IMR-90 (cell line): ENCODE measurements around the gene SH3TC1. TPM values are rescaled to one million over a fixed set of nuclear protein-coding genes. Genes with fewer than 3 reads are reported as not detected.

Source experiments
- ATAC-seq: fragments of 200-7000 bp; cut with Tn5 transposase; 2 replicates; pipeline ENCODE4 v1.9.1; 2020; ENCODE audit warnings: low read depth, mild to moderate bottlenecking, moderate library complexity
- BruUV-seq: library from RNA; stranded (reverse); fragments of 400-500 nt; replicated peaks from 2 replicates; lab custom pipeline; 2021; lab: Mats Ljungman, UMichigan
- CTCF ChIA-PET: fragments of 300-600 bp; formaldehyde crosslinking; extraction: SDS; loops from one replicate; lab custom pipeline; 2021; ENCODE audit warnings: antibody characterized with exemption; lab: Yijun Ruan, JAX
- POLR2A ChIA-PET: fragments of 300-600 bp; sonication (Branson Sonifier 250); formaldehyde crosslinking; loops from one replicate; lab custom pipeline; 2022; ENCODE audit warnings: antibody characterized with exemption; ENCODE audit not compliant: unreplicated experiment; lab: Charles Lee
- DNase-seq: peaks from one replicate; pipeline ENCODE4 v3.0.0; 2013
- H2AFZ ChIP-seq: replicated peaks from 2 replicates; pipeline ENCODE3; 2013; ENCODE audit warnings: low read length, mild to moderate bottlenecking; ENCODE audit not compliant: poor library complexity
- H2AK5ac ChIP-seq: 2 replicates; pipeline ENCODE4 v1.6.1; 2013; ENCODE audit warnings: low read depth, low read length, inconsistent platforms
- H2AK9ac ChIP-seq: replicated peaks from 2 replicates; pipeline ENCODE3; 2013; ENCODE audit warnings: mild to moderate bottlenecking, low read depth, low read length, moderate library complexity; ENCODE audit not compliant: poor library complexity
- H2BK120ac ChIP-seq: 2 replicates; pipeline ENCODE4 v1.6.1; 2013; ENCODE audit warnings: low read depth, low read length, inconsistent platforms
- H2BK15ac ChIP-seq: 3 replicates; pipeline ENCODE4 v1.6.1; 2013; ENCODE audit warnings: low read depth, low read length, inconsistent platforms
- H2BK20ac ChIP-seq: 2 replicates; pipeline ENCODE4 v1.6.1; 2013; ENCODE audit warnings: low read depth, mild to moderate bottlenecking, inconsistent platforms, low read length, moderate library complexity
- H2BK5ac ChIP-seq: 2 replicates; pipeline ENCODE4 v1.6.1; 2013; ENCODE audit warnings: mild to moderate bottlenecking, low read depth, low read length, inconsistent platforms; ENCODE audit not compliant: poor library complexity, severe bottlenecking
- H3K14ac ChIP-seq: replicated peaks from 2 replicates; pipeline ENCODE4 v1.6.1; 2013; ENCODE audit warnings: low read depth, low read length, inconsistent platforms
- H3K18ac ChIP-seq: 2 replicates; pipeline ENCODE4 v1.6.1; 2013; ENCODE audit warnings: low read depth, low read length, control low read depth
- H3K23ac ChIP-seq: 2 replicates; pipeline ENCODE4 v1.6.1; 2013; ENCODE audit warnings: low read depth, low read length, inconsistent platforms
- H3K27ac ChIP-seq: 2 replicates; pipeline ENCODE4 v1.5.1; 2013; ENCODE audit warnings: mild to moderate bottlenecking, control low read depth, low read length; ENCODE audit not compliant: insufficient read depth
- H3K27me3 ChIP-seq: 2 replicates; pipeline ENCODE4 v1.6.1; 2013; ENCODE audit warnings: low read length; ENCODE audit not compliant: control insufficient read depth, insufficient read depth
- H3K36me3 ChIP-seq: 2 replicates; pipeline ENCODE4 v1.6.1; 2013; ENCODE audit warnings: low read length, mixed read lengths; ENCODE audit not compliant: control insufficient read depth, insufficient read depth
- H3K4ac ChIP-seq: 2 replicates; pipeline ENCODE4 v1.6.1; 2013; ENCODE audit warnings: low read depth, low read length, inconsistent platforms
- H3K4me1 ChIP-seq: 2 replicates; pipeline ENCODE4 v1.6.1; 2013; ENCODE audit warnings: low read length, mixed read lengths; ENCODE audit not compliant: control insufficient read depth, insufficient read depth
- H3K4me2 ChIP-seq: 2 replicates; pipeline ENCODE4 v1.6.1; 2013; ENCODE audit warnings: low read depth, mild to moderate bottlenecking, control low read depth, low read length, moderate library complexity
- H3K4me3 ChIP-seq: 2 replicates; pipeline ENCODE4 v1.5.1; 2013; ENCODE audit warnings: low read depth, mild to moderate bottlenecking, control low read depth, low read length, moderate library complexity; ENCODE audit not compliant: insufficient read depth
- H3K56ac ChIP-seq: 2 replicates; pipeline ENCODE4 v1.6.1; 2013; ENCODE audit warnings: low read length, inconsistent platforms; ENCODE audit not compliant: insufficient read depth; ENCODE audit errors: extremely low read depth
- H3K79me1 ChIP-seq, 2 experiments: 2 replicates each; pipeline ENCODE4 v1.6.1; 2013; ENCODE audit warnings: low read length in 2 of 2, inconsistent platforms in 1 of 2, low read depth in 1 of 2
- H3K9ac ChIP-seq: 2 replicates; pipeline ENCODE4 v1.6.1; 2013; ENCODE audit warnings: low read depth, low read length, control low read depth
- H3K9me1 ChIP-seq: 2 replicates; pipeline ENCODE4 v1.6.1; 2013; ENCODE audit warnings: low read length, inconsistent platforms; ENCODE audit not compliant: insufficient read depth
- H3K9me3 ChIP-seq: 2 replicates; pipeline ENCODE4 v1.6.1; 2013; ENCODE audit warnings: low read length; ENCODE audit not compliant: control insufficient read depth, insufficient read depth
- H4K20me1 ChIP-seq: 2 replicates; pipeline ENCODE4 v1.6.1; 2013; ENCODE audit warnings: low read length, inconsistent platforms; ENCODE audit not compliant: insufficient read depth
- H4K5ac ChIP-seq: 2 replicates; pipeline ENCODE4 v1.6.1; 2013; ENCODE audit warnings: mild to moderate bottlenecking, low read depth, low read length, control low read depth
- H4K8ac ChIP-seq, 2 experiments: 2 replicates each; pipeline ENCODE4 v1.6.1; 2013; ENCODE audit warnings: low read depth in 2 of 2, low read length in 2 of 2, control low read depth in 1 of 2, inconsistent platforms in 1 of 2
- H4K91ac ChIP-seq: 2 replicates; pipeline ENCODE4 v1.6.1; 2013; ENCODE audit warnings: low read depth, low read length, inconsistent platforms; ENCODE audit not compliant: insufficient read depth
- BHLHE40 ChIP-seq: fragments of 150-350 bp; IDR thresholded peaks from 2 replicates; pipeline ENCODE4 v1.6.1; 2016; ENCODE audit warnings: mild to moderate bottlenecking, low read depth, low read length
- CEBPB ChIP-seq: IDR thresholded peaks from 2 replicates; pipeline ENCODE4 v1.6.1; 2012; ENCODE audit warnings: low read depth, low read length, improper control_type of control experiment
- CHD1 ChIP-seq: IDR thresholded peaks from 2 replicates; pipeline ENCODE4 v1.6.1; 2012; ENCODE audit warnings: low read depth, low read length, improper control_type of control experiment
- FOS ChIP-seq: fragments of 150-350 bp; IDR thresholded peaks from 2 replicates; pipeline ENCODE4 v1.6.1; 2016; ENCODE audit warnings: low read depth, low read length
- MAFK ChIP-seq: IDR thresholded peaks from 2 replicates; pipeline ENCODE4 v1.6.1; 2012; ENCODE audit warnings: low read depth, low read length, improper control_type of control experiment
- MAZ ChIP-seq: IDR thresholded peaks from 2 replicates; pipeline ENCODE4 v1.6.1; 2012; ENCODE audit warnings: low read depth, mild to moderate bottlenecking, low read length, improper control_type of control experiment, moderate library complexity, borderline replicate concordance
- MXI1 ChIP-seq: IDR thresholded peaks from 2 replicates; pipeline ENCODE4 v1.6.1; 2012; ENCODE audit warnings: low read depth, mild to moderate bottlenecking, low read length, moderate library complexity, borderline replicate concordance
- NFE2L2 ChIP-seq: fragments of 150-350 bp; IDR thresholded peaks from 2 replicates; pipeline ENCODE4 v1.6.1; 2016; ENCODE audit warnings: low read depth, mild to moderate bottlenecking, low read length
- POLR2A ChIP-seq: IDR thresholded peaks from 2 replicates; pipeline ENCODE4 v1.6.1; 2012; ENCODE audit warnings: mild to moderate bottlenecking, low read depth, low read length
- RAD21 ChIP-seq: IDR thresholded peaks from 2 replicates; pipeline ENCODE4 v1.6.1; 2012; ENCODE audit warnings: low read length, improper control_type of control experiment
- RCOR1 ChIP-seq: IDR thresholded peaks from 2 replicates; pipeline ENCODE4 v1.6.1; 2012; ENCODE audit warnings: mild to moderate bottlenecking, low read length, improper control_type of control experiment; ENCODE audit not compliant: insufficient replicate concordance
- RFX5 ChIP-seq: IDR thresholded peaks from 2 replicates; pipeline ENCODE4 v1.8.0; 2012; ENCODE audit warnings: low read depth, mild to moderate bottlenecking, low read length, moderate library complexity
- SMC3 ChIP-seq: fragments of 150-350 bp; IDR thresholded peaks from 2 replicates; pipeline ENCODE4 v1.6.1; 2016; ENCODE audit warnings: low read depth, mild to moderate bottlenecking, antibody characterized with exemption, low read length, moderate library complexity
- WGBS, 2 experiments: methylation state at CpG; one replicate each; pipeline versions ENCODE4 v1.1.5 to v1.1.7; 2013; ENCODE audit warnings: missing lambda C conversion rate in 2 of 2; ENCODE audit not compliant: insufficient read length in 1 of 2; ENCODE audit errors: extremely low coverage in 2 of 2; 5-methylcytosine and 5-hydroxymethylcytosine counted together
- dilution Hi-C: fragments of 300-500 bp; cut with HindIII; formaldehyde crosslinking; loops from one replicate; pipeline ENCODE4 v1.14.3; 2018; ENCODE audit warnings: low sequenced_read_pairs; ENCODE audit not compliant: unreplicated experiment
- in situ Hi-C: fragments of 300-500 bp; cut with MboI; formaldehyde crosslinking; loops from 3 replicates; pipeline ENCODE4 v1.14.3; 2019; ENCODE audit warnings: low sequenced_read_pairs, inconsistent platforms, mixed read lengths
- intact Hi-C: fragments of 100-400 bp; cut with micrococcal nuclease; formaldehyde crosslinking; loops from 2 replicates; pipeline ENCODE4 v1.10.0; 2022
- polyA plus RNA-seq, 3 experiments: library from polyadenylated mRNA; depleted of rRNA; stranded (reverse); fragments of >200 nt; gene quantifications; 2 replicates each; pipeline ENCODE4 v1.2.3, GENCODE V29; 2012; ENCODE audit warnings: low replicate concordance in 1 of 3
- total RNA-seq: library from RNA; depleted of rRNA; stranded (reverse); fragments of >200 nt; gene quantifications from 2 replicates; pipeline ENCODE4 v1.2.3, GENCODE V29; 2012
- TF ChIP-seq, protein P1 (sequence below): conservative IDR thresholded peaks from 2 replicates; pipeline ENCODE4 v1.5.1; 2012; ENCODE audit warnings: mild to moderate bottlenecking, low read depth, low read length, improper control_type of control experiment
- TF ChIP-seq, protein P2 (sequence below): fragments of 150-350 bp; IDR thresholded peaks from 2 replicates; pipeline ENCODE4 v1.6.1; 2017; ENCODE audit warnings: mild to moderate bottlenecking, antibody characterized with exemption, low read length, low read depth
- TF ChIP-seq, protein P3 (sequence below): fragments of 150-350 bp; IDR thresholded peaks from 2 replicates; pipeline ENCODE4 v1.6.1; 2016; ENCODE audit warnings: low read depth, mild to moderate bottlenecking, low read length, moderate library complexity, borderline replicate concordance

The SH3TC1 gene
- total and polyA plus RNA-seq, 2 of the 4 experiments (the other 2 are of a cell fraction), result 1.6 to 2.2 TPM

DNA sequence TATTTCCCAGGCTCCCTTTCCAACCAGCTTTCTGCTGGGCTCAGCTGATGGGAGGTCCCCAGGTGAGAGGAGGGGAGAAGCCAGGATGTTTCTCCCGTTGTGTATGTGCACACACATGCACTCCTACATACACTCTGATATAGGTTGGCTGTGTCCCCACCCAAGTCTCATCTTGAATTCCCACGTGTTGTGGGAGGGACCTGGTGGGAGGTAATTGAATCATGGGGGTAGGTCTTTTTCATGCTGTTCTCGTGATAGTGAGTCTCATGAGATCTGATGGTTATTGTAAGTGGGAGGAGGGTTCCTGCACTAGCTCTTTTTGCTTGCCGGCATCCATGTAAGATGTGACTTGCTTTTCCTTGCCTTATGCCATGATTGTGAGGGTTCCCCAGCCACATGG lies 58.8 kb downstream of the SH3TC1 start:
- no peak for ATAC-seq

More for the DNA sequence above, 58.8 kb downstream of the SH3TC1 start:
- 100% methylated on average over 1 of the region's 4 CpGs; no CpG with 5 or more reads in 1 of the 2 experiments for WGBS, 2 experiments
- Histone ChIP-seq H2BK120ac (no peak overlapping the region), H3K4me3 (no peak overlapping the region), H3K4ac (no peak overlapping the region), H3K36me3 (no peaks in the 10 kb centered on the region), H4K8ac (no peak overlapping the region), H3K79me1 (no peaks in the 10 kb centered on the region), H4K91ac (no peak overlapping the region), H2BK5ac (no peak overlapping the region), H3K4me1 (peaks cover 9% of the 10 kb centered on the region), H3K14ac (no peak overlapping the region), H3K56ac (no peak overlapping the region), H2AK5ac (0 out of 2 replicates have a peak overlapping the region, but pooled peaks have one; percentile 12), H3K18ac (no peak overlapping the region), H3K9me3 (no peaks in the 10 kb centered on the region), H4K5ac (no peak overlapping the region), H3K27me3 (peaks cover 4% of the 10 kb centered on the region; the same call in 1 of the 2 replicates), H3K9ac (no peak overlapping the region), H2AK9ac (no peak overlapping the region), H2BK20ac (no peak overlapping the region), H4K20me1 (peaks cover 4% of the 10 kb centered on the region), H3K4me2 (no peak overlapping the region), H3K9me1 (peaks cover 4% of the 10 kb centered on the region), H2BK15ac (no peak overlapping the region), H3K27ac (no peak overlapping the region), H3K23ac (no peak overlapping the region), H2AFZ (no peak overlapping the region)
- dilution Hi-C loops (no loop called here), intact Hi-C loops (no loop called here), in situ Hi-C loops (no loop called here)
- no peak for TF ChIP-seq POLR2A
- TF ChIP-seq, protein P1, sequence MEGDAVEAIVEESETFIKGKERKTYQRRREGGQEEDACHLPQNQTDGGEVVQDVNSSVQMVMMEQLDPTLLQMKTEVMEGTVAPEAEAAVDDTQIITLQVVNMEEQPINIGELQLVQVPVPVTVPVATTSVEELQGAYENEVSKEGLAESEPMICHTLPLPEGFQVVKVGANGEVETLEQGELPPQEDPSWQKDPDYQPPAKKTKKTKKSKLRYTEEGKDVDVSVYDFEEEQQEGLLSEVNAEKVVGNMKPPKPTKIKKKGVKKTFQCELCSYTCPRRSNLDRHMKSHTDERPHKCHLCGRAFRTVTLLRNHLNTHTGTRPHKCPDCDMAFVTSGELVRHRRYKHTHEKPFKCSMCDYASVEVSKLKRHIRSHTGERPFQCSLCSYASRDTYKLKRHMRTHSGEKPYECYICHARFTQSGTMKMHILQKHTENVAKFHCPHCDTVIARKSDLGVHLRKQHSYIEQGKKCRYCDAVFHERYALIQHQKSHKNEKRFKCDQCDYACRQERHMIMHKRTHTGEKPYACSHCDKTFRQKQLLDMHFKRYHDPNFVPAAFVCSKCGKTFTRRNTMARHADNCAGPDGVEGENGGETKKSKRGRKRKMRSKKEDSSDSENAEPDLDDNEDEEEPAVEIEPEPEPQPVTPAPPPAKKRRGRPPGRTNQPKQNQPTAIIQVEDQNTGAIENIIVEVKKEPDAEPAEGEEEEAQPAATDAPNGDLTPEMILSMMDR, result no peak
- no peak for TF ChIP-seq CEBPB
- TF ChIP-seq, protein P2, sequence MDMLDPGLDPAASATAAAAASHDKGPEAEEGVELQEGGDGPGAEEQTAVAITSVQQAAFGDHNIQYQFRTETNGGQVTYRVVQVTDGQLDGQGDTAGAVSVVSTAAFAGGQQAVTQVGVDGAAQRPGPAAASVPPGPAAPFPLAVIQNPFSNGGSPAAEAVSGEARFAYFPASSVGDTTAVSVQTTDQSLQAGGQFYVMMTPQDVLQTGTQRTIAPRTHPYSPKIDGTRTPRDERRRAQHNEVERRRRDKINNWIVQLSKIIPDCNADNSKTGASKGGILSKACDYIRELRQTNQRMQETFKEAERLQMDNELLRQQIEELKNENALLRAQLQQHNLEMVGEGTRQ, result no peak
- TF ChIP-seq FOS, result no peak
- TF ChIP-seq, protein P3, sequence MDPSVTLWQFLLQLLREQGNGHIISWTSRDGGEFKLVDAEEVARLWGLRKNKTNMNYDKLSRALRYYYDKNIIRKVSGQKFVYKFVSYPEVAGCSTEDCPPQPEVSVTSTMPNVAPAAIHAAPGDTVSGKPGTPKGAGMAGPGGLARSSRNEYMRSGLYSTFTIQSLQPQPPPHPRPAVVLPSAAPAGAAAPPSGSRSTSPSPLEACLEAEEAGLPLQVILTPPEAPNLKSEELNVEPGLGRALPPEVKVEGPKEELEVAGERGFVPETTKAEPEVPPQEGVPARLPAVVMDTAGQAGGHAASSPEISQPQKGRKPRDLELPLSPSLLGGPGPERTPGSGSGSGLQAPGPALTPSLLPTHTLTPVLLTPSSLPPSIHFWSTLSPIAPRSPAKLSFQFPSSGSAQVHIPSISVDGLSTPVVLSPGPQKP, result no peak
- TF ChIP-seq MAZ, result no peak
- no peak for TF ChIP-seq RAD21
- no peak for TF ChIP-seq BHLHE40
- TF ChIP-seq MXI1, result no peak
- no peak for TF ChIP-seq MAFK
- TF ChIP-seq RFX5, result no peak
- no peak for TF ChIP-seq RCOR1
- TF ChIP-seq SMC3, result no peak
- no peak for TF ChIP-seq NFE2L2
- TF ChIP-seq CHD1, result no peak
- ChIA-PET CTCF (interaction anchor here (0.6 kb wide), 1 partner anchor 79 kb away, joined by 3 read pairs; no protein-coding TSS in a partner anchor), POLR2A (no interaction called here)
- DNase-seq, result no peak
- no TSS peak for BruUV-seq
